Activated B cell treated with CpG ODN at 0.5 μM for 24 hours (primary cell): ENCODE results near the gene DUSP28. TPM values are rescaled to one million over a fixed set of nuclear protein-coding genes. Genes with fewer than 3 reads are reported as not detected.

Experiments used
- ATAC-seq: fragments of 200-7000 bp; cut with Tn5 transposase; one replicate; pipeline ENCODE4 v1.10.0; 2021; ENCODE audit warnings: low read depth, mild to moderate bottlenecking, moderate library complexity
- CTCF ChIA-PET: fragments of 350-600 bp; sonication (Branson Sonifier 250); formaldehyde crosslinking; loops from one replicate; lab custom pipeline; 2021; ENCODE audit warnings: antibody characterized with exemption; lab: Charles Lee
- POLR2A ChIA-PET: fragments of 350-600 bp; sonication (Branson Sonifier 250); formaldehyde crosslinking; loops from one replicate; lab custom pipeline; 2021; ENCODE audit warnings: antibody characterized with exemption; lab: Charles Lee
- DNase-seq: peaks from one replicate; pipeline ENCODE4 v3.0.0; 2022
- H3K27ac Mint-ChIP-seq: one replicate; pipeline ENCODE4 v1.8.0; 2020; ENCODE audit warnings: mixed read lengths
- H3K27me3 Mint-ChIP-seq: one replicate; pipeline ENCODE4 v1.8.0; 2021; ENCODE audit warnings: mixed read lengths
- H3K36me3 Mint-ChIP-seq: one replicate; pipeline ENCODE4 v1.8.0; 2021; ENCODE audit warnings: low read depth, mixed read lengths
- H3K4me1 Mint-ChIP-seq: one replicate; pipeline ENCODE4 v1.8.0; 2021; ENCODE audit warnings: mixed read lengths
- H3K4me3 Mint-ChIP-seq: one replicate; pipeline ENCODE4 v1.8.0; 2020; ENCODE audit warnings: mild to moderate bottlenecking, mixed read lengths
- H3K9me3 Mint-ChIP-seq: one replicate; pipeline ENCODE4 v1.8.0; 2020; ENCODE audit warnings: mixed read lengths
- CTCF ChIP-seq: fragments of 200-600 bp; IDR thresholded peaks from one replicate; pipeline ENCODE4 v1.8.0; 2022; ENCODE audit warnings: antibody characterized with exemption, mild to moderate bottlenecking
- intact Hi-C: fragments of 100-400 bp; cut with micrococcal nuclease; formaldehyde crosslinking; loops from one replicate; pipeline ENCODE4 v1.15.1; 2024
- total RNA-seq: library from RNA; stranded (reverse); gene quantifications from 2 replicates; pipeline ENCODE4 v1.2.3, GENCODE V29; 2022

Gene DUSP28
- total RNA-seq, 1 donor from 2014 or later = 11.5 TPM

- ATAC-seq (no peak), DNase-seq (no peak)
- Mint-ChIP-seq H3K4me1 (peaks cover 47% of the 10 kb centered on the region), H3K9me3 (no peaks in the 10 kb centered on the region), H3K27ac (no peak overlapping the region), H3K4me3 (no peak overlapping the region), H3K27me3 (no peaks in the 10 kb centered on the region), H3K36me3 (peaks cover 41% of the 10 kb centered on the region)
- intact Hi-C loops = no loop called here
- CTCF ChIA-PET = interaction anchor here (0.6 to 1.6 kb wide), 4 partner anchors 9 to 41 kb away, joined by 3 to 5 read pairs (median 3); partner anchors contain the start of gene CAPN10
- POLR2A ChIA-PET = interaction anchor here (2.5 to 2.7 kb wide), 2 partner anchors 9 to 30 kb away, joined by 11 to 14 read pairs; partner anchors contain the start of gene CAPN10
- TF ChIP-seq CTCF = no peak
These were observed 3.5 kb upstream of the DUSP28 start for GRCh38 chr2:240556553-240557100.

- ChIA-PET CTCF (interaction anchor here (1.0 to 1.9 kb wide), 4 partner anchors 9 to 43 kb away, joined by 3 to 5 read pairs (median 4); partner anchors contain the start of gene CAPN10), POLR2A (interaction anchor here (2.5 to 2.7 kb wide), 2 partner anchors 9 to 29 kb away, joined by 11 to 14 read pairs; partner anchors contain the start of gene CAPN10)
- Mint-ChIP-seq H3K4me3 (no peak overlapping the region), H3K9me3 (no peaks in the 10 kb centered on the region), H3K27ac (no peak overlapping the region), H3K36me3 (peaks cover 37% of the 10 kb centered on the region), H3K4me1 (peaks cover 47% of the 10 kb centered on the region), H3K27me3 (no peaks in the 10 kb centered on the region)
- ATAC-seq = no peak
- DNase-seq = no peak
- intact Hi-C loops = no loop called here
- TF ChIP-seq CTCF = no peak
These were observed 2.9 kb upstream of the DUSP28 start for GRCh38 chr2:240557101-240557751.

GRCh38 chr2:240557808-240558207, 2.3 kb upstream of the DUSP28 start, which contains the start of gene ANKMY1:
TSS of gene ANKMY1 (minus strand) at chr2:240557988. CDS start at chr2:240557335, 653 bp downstream.
- no peak for TF ChIP-seq CTCF
- ChIA-PET POLR2A (interaction anchor here (2.5 to 2.7 kb wide), 2 partner anchors 8 to 29 kb away, joined by 11 to 14 read pairs; partner anchors contain the start of gene CAPN10), CTCF (interaction anchor here (1.4 to 1.9 kb wide), 3 partner anchors 8 to 44 kb away, joined by 3 to 5 read pairs (median 4); no protein-coding TSS in a partner anchor)
- peaks cover 43% of the 10 kb centered on the region for H3K36me3 Mint-ChIP-seq
- H3K27me3 Mint-ChIP-seq = no peaks in the 10 kb centered on the region
- no peak for ATAC-seq
- DNase-seq = no peak
- no peaks in the 10 kb centered on the region for H3K9me3 Mint-ChIP-seq
- intact Hi-C loops = no loop called here
- H3K4me3 Mint-ChIP-seq = peak within 1 kb of the TSS; percentile 72
- peaks cover 50% of the 10 kb centered on the region for H3K4me1 Mint-ChIP-seq
- H3K27ac Mint-ChIP-seq = no peak within 1 kb of the TSS

GRCh38 chr2:240558236-240558761, 1.9 kb upstream of the DUSP28 start:
- no peak overlapping the region for H3K27ac Mint-ChIP-seq
- peaks cover 53% of the 10 kb centered on the region for H3K4me1 Mint-ChIP-seq
- DNase-seq = no peak
- H3K9me3 Mint-ChIP-seq = no peaks in the 10 kb centered on the region
- no peak for TF ChIP-seq CTCF
- ChIA-PET CTCF (interaction anchor here (1.6 to 1.9 kb wide), 2 partner anchors 8 to 44 kb away, joined by 4 to 5 read pairs; no protein-coding TSS in a partner anchor), POLR2A (interaction anchor here (1.0 to 2.7 kb wide), 3 partner anchors 8 to 28 kb away, joined by 3 to 14 read pairs (median 11); partner anchors contain the start of gene CAPN10)
- ATAC-seq = no peak
- intact Hi-C loops = no loop called here
- H3K36me3 Mint-ChIP-seq = peaks cover 42% of the 10 kb centered on the region
- peak overlapping the region; percentile 72 for H3K4me3 Mint-ChIP-seq
- no peaks in the 10 kb centered on the region for H3K27me3 Mint-ChIP-seq
